Astrocyte (in vitro differentiated cells and primary cell): Measurements from ENCODE around the gene SFXN3. TPM values are rescaled to one million over a fixed set of nuclear protein-coding genes. Genes with fewer than 3 reads are reported as not detected.

Experiments used
- DNase-seq: peaks from one replicate; pipeline ENCODE4 v3.0.0-alpha.2; 2010; ENCODE audit warnings: low read depth
- FAIRE-seq: peaks from 2 replicates; lab custom pipeline; 2011; peaks lifted over from hg19 to GRCh38; lab: Jason Lieb, UNC
- H2AFZ ChIP-seq: 2 replicates; pipeline ENCODE4 v1.6.0; 2012; ENCODE audit warnings: low read depth, low read length, inconsistent platforms
- H3K27ac ChIP-seq: 2 replicates; pipeline ENCODE4 v1.5.1; 2011; ENCODE audit warnings: low read depth, low read length, inconsistent platforms
- H3K27me3 ChIP-seq: 2 replicates; pipeline ENCODE4 v1.6.0; 2011; ENCODE audit warnings: low read length, inconsistent platforms; ENCODE audit not compliant: insufficient read depth
- H3K36me3 ChIP-seq: 2 replicates; pipeline ENCODE4 v1.5.1; 2011; ENCODE audit warnings: low read length, inconsistent platforms; ENCODE audit not compliant: insufficient read depth
- H3K4me1 ChIP-seq: 2 replicates; pipeline ENCODE4 v1.5.1; 2011; ENCODE audit warnings: low read length, inconsistent platforms; ENCODE audit not compliant: insufficient read depth
- H3K4me2 ChIP-seq: 2 replicates; pipeline ENCODE4 v1.6.0; 2012; ENCODE audit warnings: low read length, inconsistent platforms
- H3K4me3 ChIP-seq: 2 replicates; pipeline ENCODE4 v1.5.1; 2011; ENCODE audit warnings: low read depth, mild to moderate bottlenecking, low read length, inconsistent platforms; ENCODE audit not compliant: insufficient read depth
- H3K79me2 ChIP-seq: 2 replicates; pipeline ENCODE4 v1.6.0; 2012; ENCODE audit warnings: mild to moderate bottlenecking, low read length, inconsistent platforms; ENCODE audit not compliant: insufficient read depth
- H3K9ac ChIP-seq: 2 replicates; pipeline ENCODE4 v1.6.0; 2012; ENCODE audit warnings: mild to moderate bottlenecking, low read length, inconsistent platforms
- H3K9me3 ChIP-seq: 2 replicates; pipeline ENCODE4 v1.5.1; 2012; ENCODE audit warnings: low read depth, mild to moderate bottlenecking, low read length, inconsistent platforms; ENCODE audit not compliant: insufficient read depth
- H4K20me1 ChIP-seq: 2 replicates; pipeline ENCODE4 v1.6.0; 2012; ENCODE audit warnings: low read length, inconsistent platforms; ENCODE audit not compliant: insufficient read depth
- H3K27ac Mint-ChIP-seq: one replicate; pipeline ENCODE4 v1.8.0; 2021; ENCODE audit warnings: mild to moderate bottlenecking, mixed read lengths; ENCODE audit not compliant: unreplicated experiment
- H3K27me3 Mint-ChIP-seq: one replicate; pipeline ENCODE4 v1.8.0; 2021; ENCODE audit warnings: low read depth, mixed read lengths; ENCODE audit not compliant: unreplicated experiment
- H3K36me3 Mint-ChIP-seq: one replicate; pipeline ENCODE4 v1.8.0; 2021; ENCODE audit warnings: low read depth, mixed read lengths; ENCODE audit not compliant: unreplicated experiment
- H3K4me1 Mint-ChIP-seq: one replicate; pipeline ENCODE4 v1.8.0; 2021; ENCODE audit warnings: low read depth, mixed read lengths; ENCODE audit not compliant: unreplicated experiment
- H3K4me3 Mint-ChIP-seq: one replicate; pipeline ENCODE4 v1.8.0; 2021; ENCODE audit warnings: mild to moderate bottlenecking, moderate library complexity, mixed read lengths; ENCODE audit not compliant: unreplicated experiment
- H3K9me3 Mint-ChIP-seq: one replicate; pipeline ENCODE4 v1.8.0; 2021; ENCODE audit warnings: mild to moderate bottlenecking, mixed read lengths; ENCODE audit not compliant: unreplicated experiment
- CTCF ChIP-seq: IDR thresholded peaks from 2 replicates; pipeline ENCODE4 v1.5.1; 2011; ENCODE audit warnings: low read depth, mild to moderate bottlenecking, inconsistent platforms, low read length, moderate library complexity; ENCODE audit not compliant: insufficient read depth
- EZH2 ChIP-seq: IDR thresholded peaks from 2 replicates; pipeline ENCODE4 v1.6.1; 2012; ENCODE audit warnings: mild to moderate bottlenecking, low read length, inconsistent platforms; ENCODE audit not compliant: insufficient read depth
- total RNA-seq: library from RNA; stranded (reverse); gene quantifications from 2 replicates; pipeline ENCODE4 v1.2.1, GENCODE V29; 2021

SFXN3 gene
- total RNA-seq, 1 donor from 2014 or later: 68.3 TPM

GRCh38 chr10:100995181-100995580, 35.9 kb upstream of the SFXN3 start:
- H3K36me3 Mint-ChIP-seq: peaks cover 10% of the 10 kb centered on the region
- peaks cover 3% of the 10 kb centered on the region for H3K9me3 Mint-ChIP-seq
- TF ChIP-seq EZH2: no peak
- TF ChIP-seq CTCF: no peak
- no peak for FAIRE-seq
- H3K4me2 ChIP-seq: no peak overlapping the region
- peaks cover 4% of the 10 kb centered on the region for H3K4me1 Mint-ChIP-seq
- no peak for DNase-seq
- H3K27ac Mint-ChIP-seq: no peak overlapping the region
- no peaks in the 10 kb centered on the region for H3K27me3 Mint-ChIP-seq
- no peaks in the 10 kb centered on the region for H3K9me3 ChIP-seq
- no peak overlapping the region for H3K4me3 ChIP-seq
- H4K20me1 ChIP-seq: peaks cover 6% of the 10 kb centered on the region
- peak overlapping the region; percentile 84 for H3K4me3 Mint-ChIP-seq
- peaks cover 18% of the 10 kb centered on the region for H3K36me3 ChIP-seq
- no peak overlapping the region for H3K27ac ChIP-seq
- peaks cover 19% of the 10 kb centered on the region for H3K79me2 ChIP-seq
- peaks cover 21% of the 10 kb centered on the region for H3K4me1 ChIP-seq
- no peak overlapping the region for H3K9ac ChIP-seq
- H3K27me3 ChIP-seq: no peaks in the 10 kb centered on the region
- no peak overlapping the region for H2AFZ ChIP-seq

- TF ChIP-seq CTCF (no peak), EZH2 (no peak)
- H4K20me1 ChIP-seq: peaks cover 9% of the 10 kb centered on the region
- Mint-ChIP-seq H3K4me3 (peak overlapping the region; percentile 91), H3K9me3 (peaks cover 4% of the 10 kb centered on the region), H3K36me3 (peaks cover 7% of the 10 kb centered on the region), H3K4me1 (peaks cover 13% of the 10 kb centered on the region), H3K27ac (peak overlapping the region; percentile 53), H3K27me3 (no peaks in the 10 kb centered on the region)
- peaks cover 26% of the 10 kb centered on the region for H3K79me2 ChIP-seq
- no peaks in the 10 kb centered on the region for H3K27me3 ChIP-seq
- peaks cover 5% of the 10 kb centered on the region for H3K36me3 ChIP-seq
- no peak overlapping the region for H3K27ac ChIP-seq
- peak overlapping the region; percentile 89 for H3K4me3 ChIP-seq
- DNase-seq (no peak), FAIRE-seq (no peak)
- H3K4me2 ChIP-seq: peak overlapping the region; percentile 93
- H3K9ac ChIP-seq: peak overlapping the region; percentile 94
- H3K4me1 ChIP-seq: peaks cover 33% of the 10 kb centered on the region
- no peaks in the 10 kb centered on the region for H3K9me3 ChIP-seq
- peak overlapping the region; percentile 82 for H2AFZ ChIP-seq
These were observed 34.2 kb upstream of the SFXN3 start for GRCh38 chr10:100996678-100997359.
